HG02943 (cell line): ENCODE data around the gene ZFYVE26.
"Not testable (repeated sequence)": the region's sequence is repeated elsewhere in the genome, so short reads cannot be mapped to it uniquely, and the experiment has no call there.

Experiments
- ATAC-seq: cut with Tn5 transposase; IDR thresholded peaks from one replicate; pipeline ENCODE4 v1.9.1; 2021; ENCODE audit warnings: mild to moderate bottlenecking, low read depth, moderate library complexity; ENCODE audit not compliant: unreplicated experiment

Gene ZFYVE26

GRCh38 chr14:67816326-67817002, at the start of gene ZFYVE26:
ZFYVE26 (minus strand) TSS chr14:67816590; CDS start chr14:67815963, 627 bp downstream.
- peak; percentile 81 for ATAC-seq

GRCh38 chr14:67863223-67863622, 46.8 kb upstream of the ZFYVE26 start:
- no peak for ATAC-seq

GRCh38 chr14:67859169-67859749, 42.9 kb upstream of the ZFYVE26 start:
- no peak for ATAC-seq

- ATAC-seq: no peak
These were observed 41.5 kb upstream of the ZFYVE26 start for GRCh38 chr14:67857778-67858350.

GRCh38 chr14:67856827-67857226, 40.4 kb upstream of the ZFYVE26 start:
- ATAC-seq: no peak

GRCh38 chr14:67853715-67854114, 37.3 kb upstream of the ZFYVE26 start:
- ATAC-seq: no peak

GRCh38 chr14:67852926-67853604, 36.7 kb upstream of the ZFYVE26 start:
- ATAC-seq: no peak

GRCh38 chr14:67851785-67852410, 35.5 kb upstream of the ZFYVE26 start:
- no peak for ATAC-seq

- no peak for ATAC-seq
These were observed 33.9 kb upstream of the ZFYVE26 start for GRCh38 chr14:67850066-67850830.

GRCh38 chr14:67846029-67846610, 29.7 kb upstream of the ZFYVE26 start:
- no peak for ATAC-seq

- no peak for ATAC-seq
These were observed 20.7 kb upstream of the ZFYVE26 start for GRCh38 chr14:67837011-67837624.

- no peak for ATAC-seq
These were observed 19.2 kb upstream of the ZFYVE26 start for GRCh38 chr14:67835596-67835995.

GRCh38 chr14:67833403-67833802, 17.0 kb upstream of the ZFYVE26 start:
- no peak for ATAC-seq

GRCh38 chr14:67831113-67831512, 14.7 kb upstream of the ZFYVE26 start:
- ATAC-seq: no peak

GRCh38 chr14:67821121-67821520, 4.7 kb upstream of the ZFYVE26 start:
- ATAC-seq: no peak

GRCh38 chr14:67820428-67820971, 4.1 kb upstream of the ZFYVE26 start:
- ATAC-seq: no peak

GRCh38 chr14:67819563-67820421, 3.4 kb upstream of the ZFYVE26 start, which contains the start of gene RAD51B:
RAD51B (plus strand) TSS chr14:67819779.
- peak; percentile 64 for ATAC-seq

- ATAC-seq: not testable (repeated sequence)
These were observed 2.1 kb upstream of the ZFYVE26 start for GRCh38 chr14:67818476-67818875.
